ENCODE measurements around the gene ANP32B. TPM values are rescaled to one million over a fixed set of nuclear protein-coding genes. Genes with fewer than 3 reads are reported as not detected.

ANP32B gene
- total RNA-seq, 1 experiment from 2014 or later, result 14.8 TPM

DNA sequence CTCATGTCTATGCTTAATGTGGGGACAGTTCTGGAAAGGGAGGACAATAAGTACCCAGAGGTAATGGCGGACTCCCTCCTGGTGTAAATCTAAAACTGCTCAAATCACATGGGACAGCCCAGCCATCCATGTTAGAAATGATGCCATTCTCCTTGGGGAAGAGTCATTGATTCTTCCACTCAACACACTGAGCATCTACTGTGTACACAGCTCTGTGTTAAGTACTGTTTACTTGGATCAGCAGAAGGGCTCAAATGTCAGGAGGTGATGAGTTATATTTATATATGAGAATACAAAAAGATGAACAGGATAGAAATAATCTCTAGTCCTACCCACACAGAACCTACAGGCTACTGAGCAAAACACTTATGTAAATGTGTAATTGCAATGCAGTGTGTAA, 41.6 kb downstream of the ANP32B start:
- ChIA-PET POLR2A (ENCODE audit: unreplicated experiment) (no interaction called here), CTCF (no interaction called here)
- intact Hi-C loops (cut with micrococcal nuclease), result no loop called here
- H3K4me1 ChIP-seq (ENCODE audit: insufficient read depth, low read length), result no peaks in the 10 kb centered on the region
- no peaks in the 10 kb centered on the region for H4K20me1 ChIP-seq (ENCODE audit: low read length)
- no peaks in the 10 kb centered on the region for H3K9me3 ChIP-seq (ENCODE audit: low read length)
- H3K4me2 ChIP-seq (ENCODE audit: low read length), result no peak overlapping the region
- no TSS peak for BruUV-seq (replicated peaks)
- H3K9ac ChIP-seq (ENCODE audit: low read length), result no peak overlapping the region
- H3K27me3 ChIP-seq (ENCODE audit: low read length), result no peaks in the 10 kb centered on the region
- no peak overlapping the region for H2AFZ ChIP-seq (ENCODE audit: low read length)
- no peaks in the 10 kb centered on the region for H3K36me3 ChIP-seq (ENCODE audit: low read depth, low read length)
- ATAC-seq (peak; percentile 54; the same call in 1 of the 2 replicates), DNase-seq (no peak)
- no peaks in the 10 kb centered on the region for H3K9me2 ChIP-seq (replicated peaks; ENCODE audit: low read length)
- H3K27ac ChIP-seq (ENCODE audit: low read length), result no peak overlapping the region
- H3F3A ChIP-seq (ENCODE audit: low read length, unreplicated experiment), result no peaks in the 10 kb centered on the region
- no peak overlapping the region for H3K4me3 ChIP-seq (ENCODE audit: low read length)
- TF ChIP-seq, protein P1, sequence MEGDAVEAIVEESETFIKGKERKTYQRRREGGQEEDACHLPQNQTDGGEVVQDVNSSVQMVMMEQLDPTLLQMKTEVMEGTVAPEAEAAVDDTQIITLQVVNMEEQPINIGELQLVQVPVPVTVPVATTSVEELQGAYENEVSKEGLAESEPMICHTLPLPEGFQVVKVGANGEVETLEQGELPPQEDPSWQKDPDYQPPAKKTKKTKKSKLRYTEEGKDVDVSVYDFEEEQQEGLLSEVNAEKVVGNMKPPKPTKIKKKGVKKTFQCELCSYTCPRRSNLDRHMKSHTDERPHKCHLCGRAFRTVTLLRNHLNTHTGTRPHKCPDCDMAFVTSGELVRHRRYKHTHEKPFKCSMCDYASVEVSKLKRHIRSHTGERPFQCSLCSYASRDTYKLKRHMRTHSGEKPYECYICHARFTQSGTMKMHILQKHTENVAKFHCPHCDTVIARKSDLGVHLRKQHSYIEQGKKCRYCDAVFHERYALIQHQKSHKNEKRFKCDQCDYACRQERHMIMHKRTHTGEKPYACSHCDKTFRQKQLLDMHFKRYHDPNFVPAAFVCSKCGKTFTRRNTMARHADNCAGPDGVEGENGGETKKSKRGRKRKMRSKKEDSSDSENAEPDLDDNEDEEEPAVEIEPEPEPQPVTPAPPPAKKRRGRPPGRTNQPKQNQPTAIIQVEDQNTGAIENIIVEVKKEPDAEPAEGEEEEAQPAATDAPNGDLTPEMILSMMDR (conservative IDR thresholded peaks at IDR 0.05; ENCODE audit: low read depth, low read length), result no peak
- TF ChIP-seq EZH2phosphoT487 (IDR thresholded peaks at IDR 0.05; ENCODE audit: borderline replicate concordance, low read length) (no peak), EZH2 (IDR thresholded peaks at IDR 0.05; ENCODE audit: low read length, unreplicated experiment) (no peak)
- H3K79me2 ChIP-seq (ENCODE audit: low read length), result no peaks in the 10 kb centered on the region

DNA sequence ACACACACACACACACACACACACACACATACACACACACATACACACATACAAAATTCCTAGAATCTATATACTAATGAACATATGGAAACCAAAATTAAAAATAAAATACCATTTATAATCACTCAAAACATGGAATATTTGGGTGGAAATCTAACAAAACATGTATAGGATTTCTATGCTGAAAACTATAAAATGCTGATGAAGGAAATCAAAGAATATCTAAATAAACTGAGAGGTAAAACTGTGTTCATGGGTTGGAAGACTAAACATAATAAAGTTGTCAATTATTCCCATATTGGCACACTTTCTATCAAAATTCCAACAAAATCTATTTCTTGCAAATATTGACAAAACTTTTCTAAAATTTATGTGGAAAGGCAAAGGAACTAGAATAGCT, 48.0 kb downstream of the ANP32B start:
- no peak overlapping the region for H2AFZ ChIP-seq (ENCODE audit: low read length)
- TF ChIP-seq, protein P1 (conservative IDR thresholded peaks at IDR 0.05; ENCODE audit: low read depth, low read length), result no peak
- TF ChIP-seq EZH2 (IDR thresholded peaks at IDR 0.05; ENCODE audit: low read length, unreplicated experiment), result no peak
- no peak for TF ChIP-seq EZH2phosphoT487 (IDR thresholded peaks at IDR 0.05; ENCODE audit: borderline replicate concordance, low read length)
- no peaks in the 10 kb centered on the region for H3F3A ChIP-seq (ENCODE audit: low read length, unreplicated experiment)
- H3K9me3 ChIP-seq (ENCODE audit: low read length), result no peaks in the 10 kb centered on the region
- BruUV-seq (replicated peaks), result no TSS peak
- CTCF ChIA-PET, result no interaction called here
- H3K27ac ChIP-seq (ENCODE audit: low read length), result no peak overlapping the region
- POLR2A ChIA-PET (ENCODE audit: unreplicated experiment), result no interaction called here
- ATAC-seq (no peak), DNase-seq (no peak)
- no peaks in the 10 kb centered on the region for H3K27me3 ChIP-seq (ENCODE audit: low read length)
- H3K36me3 ChIP-seq (ENCODE audit: low read depth, low read length), result no peaks in the 10 kb centered on the region
- intact Hi-C loops (cut with micrococcal nuclease), result no loop called here
- H3K9ac ChIP-seq (ENCODE audit: low read length), result no peak overlapping the region
- no peaks in the 10 kb centered on the region for H3K9me2 ChIP-seq (replicated peaks; ENCODE audit: low read length)
- H3K4me1 ChIP-seq (ENCODE audit: insufficient read depth, low read length), result peaks cover 8% of the 10 kb centered on the region
- no peak overlapping the region for H3K4me3 ChIP-seq (ENCODE audit: low read length)
- H3K4me2 ChIP-seq (ENCODE audit: low read length), result no peak overlapping the region
- no peaks in the 10 kb centered on the region for H3K79me2 ChIP-seq (ENCODE audit: low read length)
- no peaks in the 10 kb centered on the region for H4K20me1 ChIP-seq (ENCODE audit: low read length)

DNA sequence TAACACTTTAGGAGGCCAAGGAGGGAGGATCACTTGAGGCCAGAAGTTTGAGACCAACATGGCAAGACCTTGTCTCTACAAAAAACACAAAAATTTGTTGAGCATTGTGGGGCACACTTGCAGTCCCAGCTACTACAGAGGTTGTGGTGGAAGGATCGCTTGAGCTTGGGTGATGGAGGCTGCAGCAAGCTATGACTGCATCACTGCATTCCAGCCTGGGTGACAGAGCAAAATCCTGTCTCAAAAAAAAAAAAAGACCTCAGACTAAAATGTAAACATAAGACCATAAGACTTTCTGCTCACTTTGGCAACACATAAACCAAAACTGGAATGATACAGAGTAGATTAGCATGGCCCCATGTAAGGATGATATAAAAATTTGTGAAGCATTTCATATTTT, 48.8 kb downstream of the ANP32B start:
- Histone ChIP-seq H3K4me1 (ENCODE audit: insufficient read depth, low read length) (peaks cover 8% of the 10 kb centered on the region), H3K9me3 (ENCODE audit: low read length) (no peaks in the 10 kb centered on the region), H3K27ac (ENCODE audit: low read length) (no peak overlapping the region), H3K36me3 (ENCODE audit: low read depth, low read length) (no peaks in the 10 kb centered on the region), H3K4me2 (ENCODE audit: low read length) (no peak overlapping the region), H3K27me3 (ENCODE audit: low read length) (no peaks in the 10 kb centered on the region), H3K9ac (ENCODE audit: low read length) (no peak overlapping the region), H2AFZ (ENCODE audit: low read length) (no peak overlapping the region), H3K9me2 (replicated peaks; ENCODE audit: low read length) (no peaks in the 10 kb centered on the region), H3F3A (ENCODE audit: low read length, unreplicated experiment) (no peaks in the 10 kb centered on the region), H3K4me3 (ENCODE audit: low read length) (no peak overlapping the region), H4K20me1 (ENCODE audit: low read length) (no peaks in the 10 kb centered on the region), H3K79me2 (ENCODE audit: low read length) (no peaks in the 10 kb centered on the region)
- intact Hi-C loops (cut with micrococcal nuclease), result no loop called here
- TF ChIP-seq, protein P1 (conservative IDR thresholded peaks at IDR 0.05; ENCODE audit: low read depth, low read length), result no peak
- no peak for TF ChIP-seq EZH2phosphoT487 (IDR thresholded peaks at IDR 0.05; ENCODE audit: borderline replicate concordance, low read length)
- TF ChIP-seq EZH2 (IDR thresholded peaks at IDR 0.05; ENCODE audit: low read length, unreplicated experiment), result no peak
- no TSS peak for BruUV-seq (replicated peaks)
- ATAC-seq (no peak), DNase-seq (no peak)
- ChIA-PET POLR2A (ENCODE audit: unreplicated experiment) (no interaction called here), CTCF (no interaction called here)
